Measurements from ENCODE around the gene ZBTB45. TPM values are rescaled to one million over a fixed set of nuclear protein-coding genes. Genes with fewer than 3 reads are reported as not detected.
"Not testable (repeated sequence)": the region's sequence is repeated elsewhere in the genome, so short reads cannot be mapped to it uniquely, and the experiment has no call there.

The ZBTB45 gene
- total RNA-seq, 1 experiment from 2014 or later, result 27.4 TPM

DNA sequence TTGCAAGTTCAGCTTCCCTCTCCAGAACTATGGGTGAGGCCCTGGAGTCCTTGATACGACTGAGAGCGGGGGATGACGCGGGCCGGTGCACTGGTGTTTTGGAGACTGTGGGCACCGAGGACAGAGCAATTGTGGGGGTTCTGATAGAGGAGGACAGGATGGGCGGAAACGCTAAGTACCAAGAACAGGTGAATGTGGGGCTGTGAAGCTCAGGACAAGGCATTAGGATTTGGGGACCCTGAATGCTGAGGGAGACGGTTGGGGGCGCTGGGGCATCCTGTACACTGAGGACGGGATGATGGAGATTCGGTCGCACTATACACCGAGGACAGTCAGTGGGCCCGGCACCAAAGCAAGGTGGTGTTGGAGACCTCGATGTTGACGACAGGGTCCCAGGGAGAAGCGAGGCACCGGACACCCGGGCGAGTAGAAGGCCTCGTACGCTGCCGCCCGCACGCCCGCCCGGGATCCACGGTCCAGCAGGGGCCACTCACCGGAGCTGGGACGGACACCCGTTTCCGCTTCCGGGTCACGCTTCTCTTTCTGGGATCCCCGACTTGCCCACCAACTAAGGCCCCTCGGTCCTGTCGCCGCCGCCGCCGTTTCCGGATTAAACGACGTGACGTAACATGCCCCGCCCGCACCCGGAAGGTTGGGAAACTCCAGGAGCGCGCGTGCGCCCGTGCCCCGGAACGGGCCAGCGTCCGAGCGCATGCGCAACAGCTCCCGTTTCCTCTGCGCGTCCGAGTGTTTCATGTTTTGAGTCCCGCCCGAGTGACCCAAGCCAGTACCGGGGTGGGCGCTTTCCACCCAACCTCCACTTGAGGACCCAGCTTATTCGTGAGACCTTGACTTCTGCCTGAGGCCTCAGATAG is 35.1 kb upstream of the ZBTB45 start, which contains the start of gene CHMP2A:
CHMP2A (minus strand) TSS at position 612 of the 875 bp plus-strand sequence. CDS start 893 bp downstream, outside the sequence.
- peak; percentile 99 for DNase-seq (ENCODE audit: low spot score)

DNA sequence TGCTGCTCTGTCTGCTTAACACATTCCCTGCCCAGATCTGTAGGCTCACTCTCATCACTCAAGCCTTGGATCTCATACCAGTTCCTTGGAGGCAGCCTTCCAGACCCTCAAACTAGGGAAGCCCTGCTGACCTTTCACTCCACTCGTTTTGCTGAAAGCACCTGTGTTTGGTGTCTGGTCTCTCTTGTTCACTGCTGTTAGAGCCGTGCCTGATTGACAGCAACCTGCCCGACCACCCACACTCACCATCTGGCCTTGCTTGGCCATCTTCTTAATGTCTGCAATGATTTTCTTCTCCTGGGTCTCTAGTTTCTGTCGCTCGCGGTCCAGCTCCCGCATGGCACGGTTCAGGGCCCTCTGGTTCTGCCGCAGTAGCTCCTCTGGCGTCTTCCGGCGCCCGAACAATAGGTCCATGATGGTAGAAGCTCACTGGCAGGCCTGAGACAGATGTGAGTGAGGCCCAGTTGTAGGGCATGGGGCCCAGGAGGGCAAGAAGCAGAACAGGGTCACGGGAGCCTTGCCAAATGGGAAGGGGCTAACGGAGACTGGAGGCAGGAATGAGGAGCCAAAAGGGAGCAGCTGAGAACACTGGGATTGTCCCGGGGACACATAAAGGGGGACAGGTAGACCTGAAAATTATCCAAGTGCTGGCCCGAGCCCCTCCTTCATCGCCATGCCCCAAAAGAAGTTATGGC is 34.3 kb upstream of the ZBTB45 start:
- DNase-seq (ENCODE audit: low spot score), result no peak

DNA sequence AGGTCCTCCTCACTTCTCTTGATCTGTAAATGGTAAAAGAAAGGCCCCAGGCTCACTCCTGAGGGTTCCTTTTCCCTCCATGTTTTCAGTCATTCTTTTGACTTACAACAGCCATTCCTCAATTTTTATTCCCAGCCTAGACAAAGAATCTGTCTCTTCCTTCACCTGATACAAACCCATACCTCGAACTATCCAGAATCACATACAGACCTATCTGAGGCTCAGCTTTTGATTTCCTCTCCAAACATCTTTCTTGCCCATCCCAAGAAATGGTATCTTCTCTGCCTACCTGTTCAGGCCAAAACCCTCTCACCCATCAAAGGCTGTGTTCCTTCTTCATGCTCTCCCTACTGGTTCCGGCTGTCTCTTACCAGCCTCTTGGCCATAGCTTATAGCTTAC is 33.0 kb upstream of the ZBTB45 start:
- no peak for DNase-seq (ENCODE audit: low spot score)

DNA sequence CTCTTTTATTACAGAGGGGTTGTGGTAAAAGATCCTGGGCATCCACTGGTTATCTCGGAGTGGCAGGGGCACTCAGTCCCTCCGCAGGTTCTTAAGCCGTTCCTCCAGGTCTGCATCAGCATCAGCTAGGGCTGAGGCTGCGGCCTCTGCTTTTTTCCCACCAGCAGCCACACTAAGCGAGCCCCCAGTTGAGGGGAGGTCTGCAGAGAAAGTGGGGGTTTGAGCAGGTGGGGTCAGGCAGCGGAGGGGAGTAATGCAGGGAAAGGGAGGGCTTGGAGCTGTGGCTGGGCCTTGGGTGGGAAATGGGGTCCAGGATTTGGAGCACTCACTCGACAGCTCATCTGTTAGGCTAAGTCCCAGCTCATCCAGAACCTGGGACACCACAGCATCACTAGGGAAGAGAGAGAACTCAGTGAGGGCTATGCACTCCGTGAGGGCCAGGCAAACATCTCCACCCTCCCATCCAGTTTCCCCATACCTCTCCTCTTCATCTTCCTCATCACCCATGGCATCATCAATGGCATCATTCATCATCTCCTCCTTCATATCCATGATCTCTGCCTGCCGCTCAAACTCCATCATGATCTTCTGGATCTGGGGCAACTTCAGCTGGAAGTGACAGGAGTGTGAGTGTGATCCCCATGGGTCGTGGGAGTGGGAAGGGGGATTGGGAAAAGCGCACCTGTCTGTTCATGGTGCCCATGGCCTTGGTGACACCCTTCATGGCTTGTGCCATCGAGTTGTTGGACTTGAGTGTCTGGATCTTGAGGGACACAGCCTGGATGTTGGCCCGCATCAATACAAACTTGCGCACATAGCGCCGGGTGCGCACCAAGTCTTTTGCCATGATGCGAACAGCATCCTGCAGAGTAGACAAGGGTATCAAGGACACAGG is 32.2 kb upstream of the ZBTB45 start:
- DNase-seq (ENCODE audit: low spot score), result no peak

DNA sequence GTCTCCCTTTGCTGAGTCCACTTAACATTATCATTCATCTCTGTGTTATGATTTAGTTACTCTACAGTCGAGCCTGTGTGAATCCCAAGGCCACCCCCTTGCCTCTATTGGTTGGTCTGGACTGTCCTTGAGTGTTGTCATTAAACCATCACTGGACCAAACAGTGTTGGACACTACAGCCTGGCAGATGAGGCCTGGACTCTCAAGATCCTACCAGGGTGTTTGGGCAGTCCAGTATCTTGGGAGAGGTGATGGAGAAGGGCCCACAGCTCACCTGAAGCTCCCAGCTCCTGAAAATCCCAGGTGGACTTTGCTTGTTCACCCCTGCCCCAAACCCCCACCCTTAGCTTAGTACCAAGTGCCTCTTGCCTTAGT is 31.5 kb upstream of the ZBTB45 start:
- DNase-seq (ENCODE audit: low spot score), result no peak

DNA sequence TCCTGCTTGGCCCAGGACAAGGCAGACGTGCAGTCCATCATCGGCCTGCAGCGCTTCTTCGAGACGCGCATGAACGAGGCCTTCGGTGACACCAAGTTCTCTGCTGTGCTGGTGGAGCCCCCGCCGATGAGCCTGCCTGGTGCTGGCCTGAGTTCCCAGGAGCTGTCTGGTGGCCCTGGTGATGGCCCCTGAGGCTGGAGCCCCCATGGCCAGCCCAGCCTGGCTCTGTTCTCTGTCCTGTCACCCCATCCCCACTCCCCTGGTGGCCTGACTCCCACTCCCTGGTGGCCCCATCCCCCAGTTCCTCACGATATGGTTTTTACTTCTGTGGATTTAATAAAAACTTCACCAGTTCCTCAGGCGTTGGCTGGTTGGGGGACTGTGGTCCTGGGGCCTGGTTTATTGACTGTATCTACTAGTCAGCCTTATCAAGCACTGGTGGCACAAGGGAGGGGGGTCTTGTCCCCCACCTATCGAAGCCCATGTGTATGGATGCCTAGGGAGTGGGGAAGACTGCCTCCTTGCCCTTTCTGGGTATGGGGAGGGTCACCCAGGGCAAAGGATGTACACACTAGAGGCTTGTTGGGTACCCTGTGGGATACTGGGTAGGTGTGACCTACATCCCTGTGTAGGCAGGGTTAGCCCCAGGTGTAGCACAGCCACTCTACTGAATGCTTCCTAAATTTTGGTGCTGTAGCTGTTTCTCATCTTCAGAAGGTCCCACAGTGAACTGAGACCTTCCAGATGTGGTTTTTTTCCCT is 30.9 kb upstream of the ZBTB45 start:
- DNase-seq (ENCODE audit: low spot score), result no peak

DNA sequence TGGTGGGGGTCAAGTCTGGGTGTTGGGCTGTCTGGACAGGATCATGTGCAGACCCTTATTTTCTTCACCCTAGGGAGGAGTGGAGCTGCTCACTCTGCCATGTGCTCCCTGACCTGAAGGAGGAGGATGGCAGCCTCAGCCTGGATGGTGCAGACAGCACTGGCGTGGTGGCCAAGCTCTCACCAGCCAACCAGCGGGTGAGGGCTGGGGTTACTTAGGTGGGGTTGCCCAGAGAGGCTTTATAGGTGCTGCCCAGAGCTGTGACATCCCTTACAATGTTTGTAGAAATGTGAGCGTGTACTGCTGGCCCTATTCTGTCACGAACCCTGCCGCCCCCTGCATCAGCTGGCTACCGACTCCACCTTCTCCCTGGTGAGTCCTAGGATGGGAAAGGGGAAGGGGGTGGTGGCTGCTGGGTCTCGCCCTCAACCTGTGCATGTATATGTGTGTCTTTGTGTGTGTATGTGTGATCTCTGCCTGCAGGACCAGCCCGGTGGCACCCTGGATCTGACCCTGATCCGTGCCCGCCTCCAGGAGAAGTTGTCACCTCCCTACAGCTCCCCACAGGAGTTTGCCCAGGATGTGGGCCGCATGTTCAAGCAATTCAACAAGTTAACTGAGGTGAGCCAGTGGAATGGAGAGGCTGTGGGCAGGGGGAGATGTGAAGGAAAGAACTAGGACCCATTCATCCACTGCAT is 30.2 kb upstream of the ZBTB45 start:
- no peak for DNase-seq (ENCODE audit: low spot score)

DNA sequence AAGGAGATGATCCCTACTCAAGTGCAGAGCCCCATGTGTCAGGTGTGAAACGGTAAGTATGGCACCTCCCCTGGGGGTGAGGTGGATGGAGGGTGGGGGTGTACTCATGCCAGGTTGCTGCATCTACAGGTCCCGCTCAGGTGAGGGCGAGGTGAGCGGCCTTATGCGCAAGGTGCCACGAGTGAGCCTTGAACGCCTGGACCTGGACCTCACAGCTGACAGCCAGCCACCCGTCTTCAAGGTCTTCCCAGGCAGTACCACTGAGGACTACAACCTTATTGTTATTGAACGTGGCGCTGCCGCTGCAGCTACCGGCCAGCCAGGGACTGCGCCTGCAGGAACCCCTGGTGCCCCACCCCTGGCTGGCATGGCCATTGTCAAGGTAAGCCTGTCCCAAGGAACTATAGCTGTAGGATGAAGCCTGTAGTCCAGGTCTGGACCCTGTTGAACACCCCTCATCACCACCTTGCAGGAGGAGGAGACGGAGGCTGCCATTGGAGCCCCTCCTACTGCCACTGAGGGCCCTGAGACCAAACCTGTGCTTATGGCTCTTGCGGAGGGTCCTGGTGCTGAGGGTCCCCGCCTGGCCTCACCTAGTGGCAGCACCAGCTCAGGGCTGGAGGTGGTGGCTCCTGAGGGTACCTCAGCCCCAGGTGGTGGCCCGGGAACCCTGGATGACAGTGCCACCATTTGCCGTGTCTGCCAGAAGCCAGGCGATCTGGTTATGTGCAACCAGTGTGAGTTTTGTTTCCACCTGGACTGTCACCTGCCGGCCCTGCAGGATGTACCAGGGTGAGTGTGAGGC is 29.5 kb upstream of the ZBTB45 start:
- no peak for DNase-seq (ENCODE audit: low spot score)

DNA sequence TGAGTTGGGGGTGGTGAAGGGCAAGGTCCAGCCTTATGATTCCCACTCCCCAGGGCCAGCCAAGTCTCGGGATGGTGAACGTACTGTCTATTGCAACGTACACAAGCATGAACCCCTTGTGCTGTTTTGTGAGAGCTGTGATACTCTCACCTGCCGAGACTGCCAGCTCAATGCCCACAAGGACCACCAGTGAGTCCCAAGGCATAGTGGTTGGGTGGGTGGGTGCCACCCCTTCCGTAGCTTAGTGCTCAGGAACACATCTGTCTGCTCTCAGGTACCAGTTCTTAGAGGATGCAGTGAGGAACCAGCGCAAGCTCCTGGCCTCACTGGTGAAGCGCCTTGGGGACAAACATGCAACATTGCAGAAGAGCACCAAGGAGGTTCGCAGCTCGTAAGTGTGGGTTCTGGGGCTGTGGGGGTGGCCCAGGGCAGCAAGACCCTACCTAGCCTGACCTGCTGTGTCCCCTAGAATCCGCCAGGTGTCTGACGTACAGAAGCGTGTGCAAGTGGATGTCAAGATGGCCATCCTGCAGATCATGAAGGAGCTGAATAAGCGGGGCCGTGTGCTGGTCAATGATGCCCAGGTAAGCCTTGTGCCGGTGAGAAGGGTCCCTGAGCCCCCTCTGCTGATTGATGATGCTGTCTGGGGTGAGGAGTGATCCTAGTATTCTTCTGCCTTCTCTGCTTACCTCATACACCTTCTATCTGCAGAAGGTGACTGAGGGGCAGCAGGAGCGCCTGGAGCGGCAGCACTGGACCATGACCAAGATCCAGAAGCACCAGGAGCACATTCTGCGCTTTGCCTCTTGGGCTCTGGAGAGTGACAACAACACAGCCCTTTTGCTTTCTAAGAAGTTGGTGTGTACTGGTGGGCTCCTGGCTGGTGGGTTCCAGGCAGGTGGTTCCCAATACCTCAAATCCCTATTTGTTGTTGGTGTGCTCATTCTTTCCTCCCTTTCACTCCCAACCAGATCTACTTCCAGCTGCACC is 28.0 kb upstream of the ZBTB45 start:
- no peak for DNase-seq (ENCODE audit: low spot score)

DNA sequence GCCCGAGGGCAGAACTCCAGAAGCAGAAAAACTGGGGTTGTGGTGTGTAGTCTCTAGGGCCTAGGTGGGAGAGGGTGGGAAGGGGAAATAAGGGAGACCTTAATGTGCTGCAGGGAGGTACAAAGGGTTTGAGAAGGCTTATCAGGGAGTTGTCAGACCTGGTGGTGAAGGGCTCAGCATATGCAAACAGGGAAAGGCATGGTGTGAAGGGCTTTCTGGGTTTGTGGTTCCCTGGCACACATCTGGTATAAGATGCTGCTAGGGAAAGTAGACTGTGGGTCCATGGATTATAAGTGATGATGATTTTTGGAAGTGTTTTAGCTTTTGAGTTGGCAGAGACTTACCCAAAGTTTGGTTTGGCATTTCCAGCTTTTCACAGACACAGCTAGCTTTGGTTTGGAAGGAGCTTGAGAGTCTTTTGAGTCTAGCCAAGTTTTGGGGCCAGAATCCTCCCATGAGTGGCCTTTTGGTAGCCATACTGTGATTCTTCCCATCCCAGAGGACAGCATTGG is 26.5 kb upstream of the ZBTB45 start:
- DNase-seq (ENCODE audit: low spot score), result no peak

DNA sequence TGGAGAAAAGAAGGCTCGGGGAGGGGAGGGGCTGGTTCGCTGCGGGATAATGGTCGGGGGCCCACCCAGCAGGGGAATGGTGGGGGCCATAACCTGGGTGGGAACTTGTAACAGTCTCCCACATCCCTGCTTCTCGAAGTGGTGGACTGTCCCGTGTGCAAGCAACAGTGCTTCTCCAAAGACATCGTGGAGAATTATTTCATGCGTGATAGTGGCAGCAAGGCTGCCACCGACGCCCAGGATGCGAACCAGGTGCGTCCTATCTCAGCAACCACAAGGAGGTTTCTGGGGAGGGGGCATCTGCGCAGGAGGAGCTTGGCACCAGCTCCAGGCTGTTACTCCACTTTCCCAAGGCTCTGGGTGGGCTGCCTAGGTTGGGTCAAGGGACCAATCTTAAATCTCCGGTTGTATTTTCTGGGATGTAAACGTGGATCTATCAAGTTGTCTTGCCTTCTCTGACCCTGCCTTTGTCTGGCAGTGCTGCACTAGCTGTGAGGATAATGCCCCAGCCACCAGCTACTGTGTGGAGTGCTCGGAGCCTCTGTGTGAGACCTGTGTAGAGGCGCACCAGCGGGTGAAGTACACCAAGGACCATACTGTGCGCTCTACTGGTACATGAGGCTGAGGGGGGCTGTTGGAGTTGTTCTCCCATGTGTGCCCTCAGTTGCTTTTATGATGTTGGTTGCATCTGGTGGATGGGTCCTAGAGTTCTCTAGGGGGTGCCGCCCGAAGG is 25.8 kb upstream of the ZBTB45 start:
- no peak for DNase-seq (ENCODE audit: low spot score)

DNA sequence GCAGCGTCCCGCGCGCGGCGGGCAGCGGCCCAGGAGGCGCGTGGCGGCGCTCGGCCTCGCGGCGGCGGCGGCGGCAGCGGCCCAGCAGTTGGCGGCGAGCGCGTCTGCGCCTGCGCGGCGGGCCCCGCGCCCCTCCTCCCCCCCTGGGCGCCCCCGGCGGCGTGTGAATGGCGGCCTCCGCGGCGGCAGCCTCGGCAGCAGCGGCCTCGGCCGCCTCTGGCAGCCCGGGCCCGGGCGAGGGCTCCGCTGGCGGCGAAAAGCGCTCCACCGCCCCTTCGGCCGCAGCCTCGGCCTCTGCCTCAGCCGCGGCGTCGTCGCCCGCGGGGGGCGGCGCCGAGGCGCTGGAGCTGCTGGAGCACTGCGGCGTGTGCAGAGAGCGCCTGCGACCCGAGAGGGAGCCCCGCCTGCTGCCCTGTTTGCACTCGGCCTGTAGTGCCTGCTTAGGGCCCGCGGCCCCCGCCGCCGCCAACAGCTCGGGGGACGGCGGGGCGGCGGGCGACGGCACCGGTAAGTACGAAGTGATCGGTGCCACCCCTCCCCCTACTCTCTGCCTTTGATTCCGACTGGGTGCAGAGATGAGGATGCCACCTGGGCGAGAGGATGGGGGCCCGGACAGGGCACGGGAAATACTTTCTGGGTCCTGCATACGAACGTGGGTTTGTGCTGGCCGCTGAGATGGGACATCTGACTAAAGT is 25.1 kb upstream of the ZBTB45 start:
- peak; percentile 59 for DNase-seq (ENCODE audit: low spot score)

DNA sequence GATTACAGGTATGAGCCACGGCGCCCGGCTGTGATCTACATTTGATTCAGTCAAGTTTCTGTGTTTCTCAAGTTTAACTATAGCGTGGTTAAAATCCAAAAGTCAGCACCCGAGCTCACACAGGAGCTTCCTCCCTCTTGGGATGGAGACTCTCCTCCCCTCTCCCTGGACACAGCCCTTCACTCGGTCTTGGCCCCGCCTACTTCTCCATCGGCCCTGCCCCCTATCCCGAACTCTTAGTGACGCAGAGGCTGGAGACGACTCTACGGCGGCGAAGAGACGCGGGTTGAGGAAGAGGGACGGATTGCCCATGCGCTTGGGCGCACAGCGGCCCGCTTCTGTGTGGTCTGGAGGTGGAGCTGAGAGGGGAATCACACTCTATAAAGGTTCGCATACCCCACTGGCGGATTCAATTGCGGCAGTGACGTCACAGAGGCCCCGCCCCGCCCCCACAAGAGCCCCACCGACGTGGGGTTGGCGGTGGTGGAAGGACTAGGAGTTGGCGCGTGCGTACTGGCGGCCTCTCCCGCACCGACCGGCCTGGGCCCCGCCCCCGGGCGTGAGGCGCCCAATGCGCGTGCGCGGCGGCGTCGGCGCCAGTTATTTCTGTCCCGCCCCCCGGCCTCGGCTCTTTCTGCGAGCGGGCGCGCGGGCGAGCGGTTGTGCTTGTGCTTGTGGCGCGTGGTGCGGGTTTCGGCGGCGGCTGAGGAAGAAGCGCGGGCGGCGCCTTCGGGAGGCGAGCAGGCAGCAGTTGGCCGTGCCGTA is 24.4 kb upstream of the ZBTB45 start, which contains the start of gene TRIM28:
TRIM28 (plus strand) TSS at position 239 of the 765 bp plus-strand sequence. CDS start 694 bp downstream, outside the sequence.
- DNase-seq (ENCODE audit: low spot score), result peak; percentile 100

DNA sequence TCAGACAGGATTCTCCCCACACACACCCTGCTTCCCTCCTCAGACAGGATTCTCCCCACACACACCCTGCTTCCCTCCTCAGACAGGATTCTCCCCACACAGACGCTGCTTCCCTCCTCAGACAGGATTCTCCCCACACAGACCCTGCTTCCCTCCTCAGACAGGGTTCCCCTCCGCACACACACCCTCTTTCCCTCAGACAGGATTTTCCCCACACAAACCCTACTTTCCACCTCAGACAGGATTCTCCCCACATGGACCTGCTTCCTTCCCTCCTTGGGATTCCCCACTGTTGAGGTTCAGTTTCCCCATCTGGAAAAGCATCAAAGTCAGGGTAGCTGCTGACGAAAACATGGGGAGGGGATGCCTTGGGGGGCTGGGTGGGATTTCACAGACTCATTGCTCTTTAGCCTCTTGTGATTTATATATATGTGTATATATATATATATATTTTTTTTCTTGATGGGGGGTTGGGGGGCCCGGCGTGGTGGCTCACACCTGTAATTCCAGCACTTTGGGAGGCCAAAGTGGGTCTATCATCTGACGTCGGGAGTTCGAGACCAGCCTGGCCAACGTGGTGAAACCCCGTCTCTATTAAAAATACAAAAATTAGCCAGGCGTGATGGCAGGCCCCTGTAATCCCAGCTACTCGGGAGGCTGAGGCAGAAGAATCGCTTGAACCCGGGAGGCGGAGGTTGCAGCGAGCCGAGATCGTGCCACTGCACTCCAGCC is 23.2 kb upstream of the ZBTB45 start:
- not testable (repeated sequence) for DNase-seq (ENCODE audit: low spot score)

DNA sequence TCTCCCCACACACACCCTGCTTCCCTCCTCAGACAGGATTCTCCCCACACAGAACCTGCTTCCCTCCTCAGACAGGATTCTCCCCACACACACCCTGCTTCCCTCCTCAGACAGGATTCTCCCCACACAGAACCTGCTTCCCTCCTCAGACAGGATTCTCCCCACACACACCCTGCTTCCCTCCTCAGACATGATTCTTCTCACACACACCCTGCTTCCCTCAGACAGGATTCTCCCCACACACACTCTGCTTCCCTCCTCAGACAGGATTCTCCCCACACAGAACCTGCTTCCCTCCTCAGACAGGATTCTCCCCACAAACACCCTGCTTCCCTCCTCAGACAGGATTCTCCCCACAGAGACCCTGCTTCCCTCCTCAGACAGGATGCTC is 19.6 kb upstream of the ZBTB45 start:
- not testable (repeated sequence) for DNase-seq (ENCODE audit: low spot score)

Data from HT-29 (cell line).